ENCODE results near the gene ITPA. TPM values are rescaled to one million over a fixed set of nuclear protein-coding genes. Genes with fewer than 3 reads are reported as not detected.

ITPA gene
- total and polyA plus RNA-seq, 2 of the 8 experiments (the other 6 are each of a cell fraction or from before 2014, with no cell fraction given): 88.2 to 94.0 TPM

DNA sequence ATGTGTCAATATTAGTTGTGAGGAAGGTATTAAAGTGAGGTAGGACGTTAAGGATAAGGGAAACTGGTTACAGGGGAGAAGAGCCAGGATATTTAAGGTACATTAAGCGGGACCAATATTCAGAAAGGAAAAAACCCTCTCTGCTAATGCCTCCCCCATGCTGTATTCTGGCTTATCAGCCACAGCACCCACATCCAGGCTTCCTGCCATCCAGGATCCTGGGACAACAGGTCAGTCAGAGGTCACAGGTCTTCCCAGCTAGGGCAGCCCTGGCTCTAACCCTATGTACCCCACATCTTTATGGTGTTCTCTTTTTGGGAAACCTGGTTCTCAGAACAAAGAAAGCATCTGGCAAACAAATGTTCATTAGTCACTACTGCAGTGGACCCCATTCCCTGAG lies 10.1 kb upstream of the ITPA start (continued):
- TF ChIP-seq MAFK (IDR thresholded peaks at IDR 0.05; ENCODE audit: low read depth, low read length) (no peak), GTF2F1 (IDR thresholded peaks at IDR 0.05; ENCODE audit: borderline replicate concordance, low read depth, low read length) (no peak), PHF8 (conservative IDR thresholded peaks at IDR 0.05; ENCODE audit: low read depth, low read length) (no peak), RAD21 (IDR thresholded peaks at IDR 0.05 in 1 of 2, conservative IDR thresholded peaks at IDR 0.05 in 1 of 2; ENCODE audit: low read depth in 2 of 2, low read length in 2 of 2) (no peak), RFX5 (IDR thresholded peaks at IDR 0.05; ENCODE audit: borderline replicate concordance, low read depth, low read length) (no peak)
- TF ChIP-seq, protein P1, sequence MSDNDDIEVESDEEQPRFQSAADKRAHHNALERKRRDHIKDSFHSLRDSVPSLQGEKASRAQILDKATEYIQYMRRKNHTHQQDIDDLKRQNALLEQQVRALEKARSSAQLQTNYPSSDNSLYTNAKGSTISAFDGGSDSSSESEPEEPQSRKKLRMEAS (IDR thresholded peaks at IDR 0.05): no peak
- TF ChIP-seq, protein P2, sequence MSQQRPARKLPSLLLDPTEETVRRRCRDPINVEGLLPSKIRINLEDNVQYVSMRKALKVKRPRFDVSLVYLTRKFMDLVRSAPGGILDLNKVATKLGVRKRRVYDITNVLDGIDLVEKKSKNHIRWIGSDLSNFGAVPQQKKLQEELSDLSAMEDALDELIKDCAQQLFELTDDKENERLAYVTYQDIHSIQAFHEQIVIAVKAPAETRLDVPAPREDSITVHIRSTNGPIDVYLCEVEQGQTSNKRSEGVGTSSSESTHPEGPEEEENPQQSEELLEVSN (IDR thresholded peaks at IDR 0.05): no peak
